ENCODE results near the gene PLEKHJ1. TPM values are rescaled to one million over a fixed set of nuclear protein-coding genes. Genes with fewer than 3 reads are reported as not detected.

PLEKHJ1 gene
- total RNA-seq, 1 experiment from 2014 or later, result 79.5 TPM

- no peak for DNase-seq (ENCODE audit: low read depth)
Observed at GRCh38 chr19:2249880-2250765, 14.0 kb upstream of the PLEKHJ1 start.

- DNase-seq (ENCODE audit: low read depth), result no peak
Observed at GRCh38 chr19:2249010-2249866, 13.1 kb upstream of the PLEKHJ1 start, which contains the start of gene AMH. TSS of gene AMH (plus strand) at chr19:2249323. CDS start at chr19:2249333, 10 bp downstream.

- no peak for DNase-seq (ENCODE audit: low read depth)
Observed at GRCh38 chr19:2248136-2249009, 12.2 kb upstream of the PLEKHJ1 start.

DNA sequence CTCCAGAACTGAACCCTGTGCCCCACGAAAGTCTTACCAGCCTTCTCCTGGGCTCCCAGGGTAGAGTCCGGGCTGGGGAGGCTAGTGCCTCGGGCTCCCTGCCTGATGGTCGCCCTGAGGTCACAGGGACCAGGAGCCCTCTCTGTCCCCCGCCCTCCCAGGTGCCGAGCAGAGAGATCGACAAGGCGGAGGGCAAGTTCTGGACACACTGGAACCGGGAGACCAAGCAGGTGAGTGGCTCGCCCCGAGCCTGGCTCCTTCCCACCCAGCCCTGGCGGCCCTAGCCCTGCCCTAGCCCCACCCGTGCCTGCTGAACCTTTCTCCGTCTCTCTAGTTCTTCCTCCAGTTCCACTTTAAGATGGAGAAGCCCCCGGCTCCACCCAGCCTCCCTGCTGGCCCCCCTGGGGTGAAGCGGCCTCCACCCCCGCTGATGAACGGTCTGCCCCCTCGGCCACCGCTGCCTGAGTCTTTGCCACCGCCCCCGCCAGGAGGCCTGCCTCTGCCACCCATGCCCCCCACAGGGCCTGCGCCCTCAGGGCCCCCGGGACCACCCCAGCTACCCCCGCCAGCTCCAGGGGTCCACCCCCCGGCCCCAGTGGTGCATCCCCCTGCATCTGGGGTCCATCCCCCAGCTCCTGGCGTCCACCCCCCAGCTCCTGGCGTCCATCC, 11.4 kb upstream of the PLEKHJ1 start:
- no peak for DNase-seq (ENCODE audit: low read depth)

DNA sequence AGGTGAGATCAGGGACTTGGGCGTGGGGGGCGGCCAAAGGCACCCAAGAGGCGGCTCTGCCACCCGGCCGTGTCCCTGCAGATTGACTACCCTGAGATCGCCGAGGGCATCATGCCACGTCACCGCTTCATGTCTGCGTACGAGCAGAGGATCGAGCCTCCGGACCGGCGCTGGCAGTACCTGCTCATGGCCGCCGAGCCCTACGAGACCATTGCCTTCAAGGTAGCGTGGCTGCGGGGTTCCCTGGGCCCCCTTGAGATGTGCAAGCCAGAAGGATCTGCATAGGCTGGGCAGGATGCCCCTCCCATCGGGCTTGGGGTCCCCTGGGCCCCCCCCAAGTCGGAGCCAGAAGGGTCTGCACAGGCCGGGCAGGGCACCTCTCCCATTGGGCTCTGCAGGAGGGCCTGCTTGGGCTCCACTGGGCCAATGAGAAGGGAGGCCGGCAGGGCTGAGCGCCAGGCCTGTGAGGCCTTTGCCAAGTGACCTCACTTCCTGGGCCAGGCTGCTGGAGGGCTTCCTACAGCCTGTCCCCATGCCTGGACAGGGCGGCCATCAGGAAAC, 10.8 kb upstream of the PLEKHJ1 start:
- DNase-seq (ENCODE audit: low read depth), result peak; percentile 65

- DNase-seq (ENCODE audit: low read depth), result no peak
Observed at GRCh38 chr19:2246014-2246620, 10.0 kb upstream of the PLEKHJ1 start.

DNA sequence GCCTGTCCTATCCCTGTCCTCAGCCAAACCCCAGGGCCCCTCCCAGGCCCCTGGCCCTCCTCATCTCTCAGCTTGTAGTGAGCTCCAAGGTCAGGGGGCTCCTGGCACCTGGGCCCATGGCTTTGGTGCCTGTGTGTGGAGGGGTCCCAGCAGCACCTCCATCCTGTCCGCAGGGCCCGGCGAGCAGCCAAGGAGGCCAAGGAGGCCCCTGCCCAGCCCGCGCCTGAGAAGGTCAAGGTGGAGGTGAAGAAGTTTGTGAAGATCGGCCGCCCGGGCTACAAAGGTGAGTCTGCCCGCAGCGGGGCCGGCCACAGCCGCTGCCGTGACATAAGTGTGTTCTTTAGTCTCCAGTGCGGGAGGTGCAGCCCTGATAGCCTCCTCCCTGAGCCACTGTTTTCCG, 9.1 kb upstream of the PLEKHJ1 start:
- DNase-seq (ENCODE audit: low read depth), result no peak

DNA sequence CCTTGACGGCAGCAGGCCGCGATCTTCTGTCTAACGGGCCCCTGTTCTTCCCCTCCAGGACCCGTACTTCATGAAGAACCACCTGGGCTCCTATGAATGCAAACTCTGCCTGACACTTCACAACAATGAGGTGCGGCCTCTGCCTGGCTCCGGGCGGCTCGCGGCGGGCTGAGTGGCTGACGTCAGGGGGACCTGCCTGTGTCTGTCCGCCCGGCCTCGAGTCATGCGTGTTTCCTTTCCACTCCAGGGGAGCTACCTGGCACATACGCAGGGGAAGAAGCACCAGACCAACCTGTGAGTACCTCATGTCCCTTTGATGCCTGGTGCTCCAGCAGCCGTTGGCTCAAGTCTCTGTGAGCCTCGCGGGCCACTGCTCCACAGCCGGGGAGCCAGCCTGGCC, 8.4 kb upstream of the PLEKHJ1 start:
- no peak for DNase-seq (ENCODE audit: low read depth)

- DNase-seq (ENCODE audit: low read depth), result no peak
Observed at GRCh38 chr19:2244125-2244411, 7.9 kb upstream of the PLEKHJ1 start.

GRCh38 chr19:2243274-2244124, 7.4 kb upstream of the PLEKHJ1 start:
- DNase-seq (ENCODE audit: low read depth), result no peak

- DNase-seq (ENCODE audit: low read depth), result no peak
Observed at GRCh38 chr19:2242816-2243215, 6.7 kb upstream of the PLEKHJ1 start.

DNA sequence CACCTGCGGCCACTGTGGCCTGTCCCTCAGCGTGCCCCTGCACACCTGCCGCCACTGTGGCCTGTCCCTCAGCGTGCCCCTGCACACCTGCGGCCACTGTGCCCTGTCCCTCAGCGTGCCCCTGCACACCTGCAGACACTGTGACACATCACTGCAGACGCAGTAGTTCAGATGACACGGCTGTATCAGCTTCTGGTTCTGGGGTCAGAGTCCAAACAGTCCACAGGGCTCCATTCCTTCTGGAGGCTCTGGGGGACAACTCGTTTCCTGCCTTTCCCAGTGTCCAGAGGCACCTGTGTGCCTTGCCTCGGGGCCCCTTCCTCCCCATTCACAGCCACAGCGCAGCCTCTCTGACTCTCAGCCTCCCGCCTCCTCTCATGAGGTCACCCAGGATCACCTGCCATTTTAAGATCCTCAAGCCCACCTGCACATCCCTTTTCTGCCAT, 6.0 kb upstream of the PLEKHJ1 start:
- no peak for DNase-seq (ENCODE audit: low read depth)

DNA sequence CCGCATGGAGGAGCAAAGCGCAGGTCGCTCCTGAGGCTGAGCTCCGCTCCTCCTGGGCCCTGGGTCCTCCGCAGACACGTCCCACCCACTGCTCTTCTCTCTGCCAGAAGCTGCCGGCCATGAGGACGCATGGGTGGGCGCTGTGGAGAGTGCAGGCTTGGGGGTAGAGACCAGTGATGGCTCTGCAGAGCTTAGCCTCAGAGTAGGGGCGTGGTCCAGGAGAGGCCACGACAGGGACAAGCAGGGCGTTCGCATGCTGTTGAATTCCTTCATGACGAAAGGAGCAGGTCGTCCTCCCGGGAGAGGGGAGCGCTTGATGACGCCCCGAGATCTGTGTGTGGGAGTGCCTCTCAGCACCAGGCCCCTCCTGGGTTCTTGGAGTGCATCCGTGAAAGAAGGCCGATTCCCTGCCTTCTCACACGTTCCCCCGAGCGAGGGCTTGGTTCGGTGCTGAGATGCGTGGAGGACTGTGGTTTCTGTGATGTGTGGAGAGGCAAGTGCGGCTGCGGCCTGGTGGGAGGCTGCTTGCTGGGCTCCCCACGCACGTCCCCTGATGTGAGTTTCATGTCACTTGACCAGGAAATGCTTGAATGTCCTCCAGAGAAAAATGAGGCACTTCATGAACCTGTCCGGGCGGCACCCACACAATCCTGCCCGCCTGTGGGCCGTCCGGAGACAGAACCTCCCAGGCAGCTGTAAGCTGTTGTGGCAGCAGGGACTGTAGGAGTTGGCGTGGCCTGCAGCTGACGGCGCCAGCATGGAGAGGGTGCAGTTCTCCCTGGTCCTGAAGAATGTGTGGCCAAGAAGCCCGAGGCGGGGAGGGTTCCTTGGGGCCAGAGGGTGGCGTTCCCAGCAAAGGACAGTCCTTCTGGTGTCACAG, 5.0 kb upstream of the PLEKHJ1 start:
- DNase-seq (ENCODE audit: low read depth), result no peak

- DNase-seq (ENCODE audit: low read depth), result no peak
Observed at GRCh38 chr19:2239771-2240770, 3.9 kb upstream of the PLEKHJ1 start.

DNA sequence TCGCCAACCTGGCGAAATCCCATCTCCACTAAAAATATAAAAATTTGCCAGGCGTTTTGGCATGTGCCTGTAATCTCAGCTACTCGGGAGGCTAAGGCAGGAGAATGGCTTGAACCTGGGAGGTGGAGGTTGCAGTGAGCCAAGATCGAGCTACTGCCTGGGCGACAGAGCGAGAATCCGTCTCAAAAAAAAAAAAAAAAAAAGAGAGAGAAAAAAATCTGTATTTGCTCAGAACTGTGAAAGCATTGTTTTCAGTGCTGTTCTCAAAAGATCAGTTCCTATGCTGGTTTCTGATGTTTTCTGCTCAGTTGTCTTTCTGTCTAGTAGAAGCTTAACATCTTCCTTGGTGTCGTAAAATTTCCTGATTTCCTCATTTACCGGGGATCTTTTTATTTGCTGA, 3.0 kb upstream of the PLEKHJ1 start:
- no peak for DNase-seq (ENCODE audit: low read depth)

DNA sequence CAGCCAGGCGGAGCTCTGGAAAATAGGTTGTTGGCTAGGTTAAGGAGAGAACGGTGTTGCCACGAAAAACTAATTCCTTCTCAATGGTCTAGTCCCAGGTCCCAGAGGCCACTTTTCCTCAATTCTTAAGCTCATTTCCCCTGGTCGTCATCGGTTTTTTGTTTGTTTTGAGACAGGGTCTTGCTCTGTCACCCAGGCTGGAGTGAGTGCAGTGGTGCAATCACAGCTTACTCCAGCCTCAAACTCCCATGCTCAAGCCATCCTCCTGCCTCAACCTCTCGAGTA, 1.7 kb upstream of the PLEKHJ1 start:
- DNase-seq (ENCODE audit: low read depth), result no peak

DNA sequence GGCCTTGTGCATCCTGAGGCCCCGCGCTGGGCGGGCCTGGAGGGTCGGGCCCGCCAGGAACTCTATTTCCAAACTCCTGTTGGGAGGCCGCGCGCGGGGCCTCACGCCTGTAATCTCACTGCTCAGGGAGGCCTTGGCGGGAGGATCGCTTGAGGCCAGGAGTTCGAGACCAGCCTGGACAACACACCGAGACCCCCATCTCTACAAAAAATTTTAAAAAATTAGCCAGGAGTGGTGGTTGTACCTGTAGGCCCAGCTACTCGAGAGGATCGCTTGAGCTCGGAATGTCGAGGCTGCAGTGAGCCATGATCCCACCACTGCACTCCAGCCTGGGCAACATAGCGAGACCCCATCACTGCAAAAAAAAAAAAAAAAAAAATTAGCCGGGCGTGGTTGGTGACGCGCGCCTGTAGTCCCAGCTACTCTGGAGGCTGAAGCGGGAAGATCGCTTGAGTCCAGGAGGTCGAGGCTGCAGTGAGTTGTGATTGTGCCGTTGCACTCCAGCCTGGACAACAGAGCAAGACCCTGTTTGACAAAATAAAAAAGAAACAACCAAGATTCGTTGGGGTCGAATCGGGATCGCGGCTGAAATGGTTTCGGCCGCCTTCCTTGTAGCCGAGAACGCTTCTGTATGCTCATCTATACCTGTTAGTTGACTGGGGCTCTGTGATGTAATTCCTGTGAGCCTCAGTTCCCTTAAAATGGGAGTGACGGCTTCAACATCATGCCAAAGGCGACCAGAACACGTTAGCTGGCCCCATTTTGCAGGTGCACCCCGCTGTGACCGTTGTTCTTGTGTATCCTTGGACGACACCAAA, 1.1 kb upstream of the PLEKHJ1 start:
- no peak for DNase-seq (ENCODE audit: low read depth)

Measured in M059J (cell line).